Left renal cortex interstitium (tissue), 4 donors: ENCODE results near the gene PRDX1. TPM values are rescaled to one million over a fixed set of nuclear protein-coding genes. Genes with fewer than 3 reads are reported as not detected.
"Not testable (repeated sequence)": the region's sequence is repeated elsewhere in the genome, so short reads cannot be mapped to it uniquely, and the experiment has no call there.

Experiments used
- DNase-seq, 4 donors: peaks; one replicate each; pipeline ENCODE4 v3.0.0-alpha.2; 2013; ENCODE audit warnings: low read depth in 4 of 4, low spot score in 2 of 4, missing footprints in 1 of 4
- polyA plus RNA-seq, 4 donors: library from polyadenylated mRNA; unstranded; fragments of 120-200 nt; gene quantifications; one replicate each; pipeline ENCODE4 v1.2.1, GENCODE V29; 2013; ENCODE audit not compliant: insufficient read length in 4 of 4

The PRDX1 gene
- polyA plus RNA-seq, 4 donors, result 284 to 370 (median 317) TPM

- DNase-seq, result no peak
Measured at GRCh38 chr1:45507195-45507594, 14.5 kb downstream of the PRDX1 start.

DNA sequence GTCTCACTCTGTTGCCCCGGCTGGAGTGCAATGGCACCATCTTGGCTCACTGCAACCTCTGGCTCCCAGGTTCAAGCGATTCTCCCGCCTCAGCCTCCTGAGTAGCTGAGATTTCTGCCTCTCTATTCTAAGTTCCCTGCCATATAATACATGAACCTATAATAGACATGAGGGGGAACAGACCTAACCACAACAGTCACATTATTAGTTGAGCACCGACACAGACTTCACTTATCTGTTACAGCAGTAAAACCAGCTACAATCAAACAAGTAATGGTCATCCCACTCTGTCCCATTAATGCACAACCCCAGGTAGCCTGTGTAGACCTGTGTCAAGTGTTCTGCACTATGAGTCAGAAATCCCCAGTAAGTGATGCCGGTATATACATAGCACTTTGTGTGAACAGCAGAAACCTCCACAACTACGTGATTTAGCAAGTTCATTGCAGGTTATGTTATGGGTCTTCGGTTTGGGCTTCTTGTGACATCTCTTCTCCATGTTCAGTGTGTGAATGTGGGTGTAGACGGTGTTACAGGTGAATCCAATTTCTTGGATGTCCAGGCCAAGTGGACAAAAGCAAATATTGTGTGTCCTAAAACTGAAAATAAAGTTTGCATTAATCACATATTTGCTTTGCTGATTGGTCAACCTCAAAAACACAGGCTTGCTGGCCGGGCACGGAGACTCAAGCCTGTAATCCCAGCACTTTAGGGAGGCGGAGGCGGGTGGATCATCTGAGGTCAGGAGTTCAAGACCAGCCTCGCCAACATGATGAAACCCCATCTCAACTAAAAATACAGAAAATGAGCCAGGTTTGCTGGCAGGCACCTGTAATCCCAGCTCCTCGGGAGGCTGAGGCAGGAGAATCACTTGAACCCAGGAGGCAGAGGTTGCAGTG is 18.0 kb downstream of the PRDX1 start:
- DNase-seq, result no peak

DNA sequence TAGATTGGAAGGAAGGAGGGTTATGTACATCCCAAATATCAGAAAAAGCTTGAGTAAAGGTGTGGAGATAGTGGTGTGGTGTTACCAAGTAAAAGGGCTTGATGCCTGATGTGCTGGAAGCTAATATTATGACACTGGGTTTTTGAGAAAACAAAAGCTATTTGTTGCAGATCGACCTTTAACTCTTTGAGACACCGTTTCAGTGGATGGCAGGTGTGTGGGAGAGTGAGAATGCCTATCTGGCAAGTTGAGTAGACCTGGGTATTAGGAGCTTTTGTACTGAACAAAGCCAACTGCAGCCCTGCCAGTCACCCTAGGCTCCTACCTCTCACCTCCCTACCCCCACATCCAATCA is 20.2 kb downstream of the PRDX1 start:
- DNase-seq, result no peak

GRCh38 chr1:45499415-45499769 is 22.3 kb downstream of the PRDX1 start:
- no peak for DNase-seq

GRCh38 chr1:45498279-45498678 is 23.4 kb downstream of the PRDX1 start:
- no peak for DNase-seq

DNA sequence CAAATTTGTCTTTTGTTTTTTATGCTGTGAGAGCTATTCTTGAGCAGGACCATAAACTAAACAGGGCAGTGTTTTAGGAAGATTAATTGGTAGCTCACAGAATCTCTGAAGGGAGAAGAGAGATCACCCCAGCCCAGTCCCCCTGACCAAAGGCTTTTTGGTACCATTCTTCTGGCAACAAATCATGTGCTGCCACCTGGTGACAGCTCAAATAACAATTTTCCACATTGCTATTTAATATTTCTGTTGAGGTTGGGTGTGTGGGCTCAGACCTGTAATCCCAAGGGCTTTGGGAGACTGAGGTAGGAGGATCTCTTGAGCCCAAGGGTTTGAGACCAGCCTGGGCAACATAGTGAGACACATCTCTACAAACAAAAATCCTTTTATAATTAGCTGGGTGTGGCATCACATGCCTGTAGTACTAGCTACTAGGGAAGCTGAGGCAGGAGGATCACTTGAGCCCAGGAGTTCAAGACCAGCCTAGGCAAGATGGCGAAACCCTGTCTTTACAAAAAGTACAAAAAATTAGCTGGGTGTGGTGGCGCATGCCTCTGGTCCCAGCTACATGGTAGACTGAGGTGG is 28.5 kb downstream of the PRDX1 start:
- peak in 1 of 4 donors; percentile 29 for DNase-seq

DNA sequence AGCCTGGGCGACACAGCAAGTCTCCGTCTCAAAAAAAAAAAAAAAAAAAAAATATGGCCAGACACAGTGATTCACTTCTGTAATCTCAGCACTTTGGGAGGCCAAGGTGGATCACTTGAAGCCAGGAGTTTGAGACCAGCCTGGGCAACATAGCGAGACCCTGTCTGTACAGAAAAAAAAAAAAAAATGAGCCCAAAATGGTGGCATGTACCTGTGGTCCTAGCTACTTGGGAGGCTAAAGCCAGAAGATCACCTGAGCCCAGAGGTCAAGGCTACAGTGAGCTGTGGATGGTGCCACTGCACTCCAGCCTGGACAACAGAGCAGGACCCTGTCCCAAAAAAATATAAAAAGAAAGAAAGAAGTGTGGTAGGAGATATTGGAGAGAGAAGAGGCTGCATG is 29.0 kb downstream of the PRDX1 start:
- DNase-seq, result no peak

DNA sequence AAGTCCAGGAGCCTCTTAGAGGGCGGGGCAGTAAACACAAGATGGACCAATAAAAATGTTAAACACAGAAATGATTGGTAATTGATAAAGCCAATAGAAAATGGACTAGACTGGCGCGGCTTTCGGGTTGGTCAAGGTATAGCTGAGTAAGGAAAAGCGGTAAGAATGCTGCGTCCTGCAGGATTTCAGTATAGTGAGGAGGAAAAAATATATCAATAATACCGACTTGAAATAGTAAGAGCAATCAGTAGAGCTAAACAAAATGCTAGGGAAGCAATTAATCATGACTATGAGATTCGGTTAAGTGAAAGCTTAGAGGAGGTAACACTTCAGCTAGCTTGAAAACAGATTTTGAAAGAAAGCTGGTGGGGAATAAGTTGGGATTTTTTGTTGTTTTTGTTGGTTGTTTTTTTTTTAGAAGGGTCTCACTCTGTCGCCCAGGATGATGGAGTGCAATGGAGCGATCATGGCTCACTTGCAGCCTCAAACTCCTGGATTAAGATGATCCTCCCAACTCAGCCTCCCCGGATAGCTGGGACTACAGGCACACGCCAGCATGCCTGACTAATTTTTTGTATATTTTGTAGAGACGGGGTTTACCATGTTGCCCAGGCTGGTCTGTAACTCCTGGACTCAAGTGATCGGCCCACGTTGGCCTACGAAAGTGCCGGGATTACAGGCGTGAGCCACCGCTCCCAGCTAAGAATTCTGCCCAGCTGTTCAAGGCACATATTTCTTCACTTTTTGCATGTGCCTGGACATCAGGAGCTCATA is 30.0 kb downstream of the PRDX1 start:
- DNase-seq, result no peak

- DNase-seq, result peak; percentile 97 to 99 (median 98)
Measured at GRCh38 chr1:45490626-45491486, 30.8 kb downstream of the PRDX1 start, which contains the start of gene TESK2. Gene TESK2, minus strand, starts transcription at chr1:45491163. Its CDS starts 33,378 bp downstream, at chr1:45457785.

GRCh38 chr1:45490121-45490625 is 31.5 kb downstream of the PRDX1 start:
- peak in 1 of 4 donors; percentile 35 for DNase-seq

GRCh38 chr1:45489379-45489778 is 32.3 kb downstream of the PRDX1 start:
- not testable (repeated sequence) for DNase-seq

DNA sequence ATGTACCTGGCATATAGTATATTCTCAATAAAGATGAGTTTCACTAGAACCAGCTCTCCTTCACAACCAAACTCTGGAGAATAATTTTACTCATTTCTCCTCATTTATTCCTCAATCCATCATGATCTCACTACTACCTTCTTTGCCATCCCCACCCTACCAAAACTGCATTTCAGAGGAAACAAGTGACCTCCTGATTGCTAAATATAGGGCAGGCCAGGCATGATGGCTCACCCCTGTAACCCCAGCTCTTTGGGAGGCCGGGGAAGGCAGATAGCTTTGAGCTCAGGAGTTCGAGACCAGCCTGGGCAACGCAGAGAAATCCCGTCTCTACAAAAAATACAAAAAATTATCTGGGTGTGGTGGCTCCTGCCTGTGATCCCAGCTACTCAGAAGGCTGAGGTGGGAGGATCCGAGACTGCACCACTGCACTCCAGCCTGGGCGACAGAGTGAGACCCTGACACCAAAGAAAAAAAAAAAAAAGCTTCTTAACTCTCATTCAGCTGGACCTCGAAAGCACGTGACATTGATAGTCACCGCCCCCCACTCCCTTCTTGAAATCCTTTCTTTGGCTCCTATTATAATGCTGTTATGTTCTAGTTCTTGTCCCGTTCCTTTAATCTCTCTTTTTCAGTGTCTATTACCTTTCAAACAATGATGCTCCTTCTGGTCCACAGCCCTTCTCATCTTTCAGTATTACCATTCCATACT is 32.9 kb downstream of the PRDX1 start:
- no peak for DNase-seq

DNA sequence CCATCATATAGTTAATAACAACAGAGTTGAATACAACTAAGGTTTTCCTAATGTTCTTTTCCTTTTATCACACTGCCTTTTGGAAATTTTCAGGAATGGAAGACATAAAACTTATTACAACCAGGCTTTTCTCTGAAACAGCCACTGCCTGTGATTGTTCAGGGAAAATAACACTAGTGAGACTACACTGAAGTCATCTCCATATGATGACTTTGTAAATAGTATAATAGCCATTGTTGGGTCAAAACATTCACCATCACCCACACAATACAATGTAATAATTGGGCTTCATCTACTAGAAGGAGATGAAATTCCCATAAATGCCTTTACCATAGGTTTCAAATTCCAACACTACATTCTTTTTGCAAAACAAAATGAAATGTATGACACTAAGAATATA is 35.7 kb downstream of the PRDX1 start:
- DNase-seq, result no peak

GRCh38 chr1:45479039-45479748 is 42.5 kb downstream of the PRDX1 start:
- DNase-seq, result no peak

- DNase-seq, result no peak
Measured at GRCh38 chr1:45478121-45478814, 43.4 kb downstream of the PRDX1 start.

DNA sequence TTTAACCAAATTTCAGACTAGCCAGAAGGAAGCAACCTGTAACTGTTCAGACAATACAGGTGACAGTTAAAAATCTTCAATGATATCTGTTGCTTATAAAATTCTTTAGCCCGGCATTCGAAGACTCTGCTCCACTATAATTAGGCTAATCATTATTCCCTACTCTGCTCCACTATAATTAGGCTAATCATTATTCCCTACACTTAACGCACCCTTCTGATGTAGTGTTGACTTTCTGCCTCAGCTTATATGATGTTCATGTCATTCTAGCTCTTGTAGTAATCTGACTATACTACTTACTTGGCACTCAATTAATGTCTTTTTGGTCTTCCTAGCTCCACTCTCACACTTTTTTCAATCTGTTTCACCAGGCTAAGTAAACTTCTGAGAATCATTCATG is 44.0 kb downstream of the PRDX1 start:
- DNase-seq, result no peak

DNA sequence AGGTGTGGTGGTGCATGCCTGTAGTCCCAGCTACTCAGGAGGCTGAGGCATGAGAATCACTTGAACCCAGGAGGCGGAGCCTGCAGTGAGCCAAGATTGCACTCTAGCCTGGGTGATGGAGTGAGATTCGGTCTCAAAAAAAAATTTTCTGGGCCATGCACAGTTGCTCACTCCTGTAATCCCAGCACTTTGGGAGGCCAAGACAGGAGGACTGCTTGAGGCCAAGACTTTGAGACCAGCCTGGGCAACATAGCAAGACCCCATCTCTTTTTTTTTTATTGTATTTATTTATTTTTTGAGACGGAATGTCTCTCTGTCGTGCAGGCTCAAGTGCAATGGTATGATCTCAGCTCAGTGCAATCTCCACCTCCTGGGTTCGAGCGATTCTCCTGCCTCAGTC is 47.5 kb downstream of the PRDX1 start:
- DNase-seq, result not testable (repeated sequence)

DNA sequence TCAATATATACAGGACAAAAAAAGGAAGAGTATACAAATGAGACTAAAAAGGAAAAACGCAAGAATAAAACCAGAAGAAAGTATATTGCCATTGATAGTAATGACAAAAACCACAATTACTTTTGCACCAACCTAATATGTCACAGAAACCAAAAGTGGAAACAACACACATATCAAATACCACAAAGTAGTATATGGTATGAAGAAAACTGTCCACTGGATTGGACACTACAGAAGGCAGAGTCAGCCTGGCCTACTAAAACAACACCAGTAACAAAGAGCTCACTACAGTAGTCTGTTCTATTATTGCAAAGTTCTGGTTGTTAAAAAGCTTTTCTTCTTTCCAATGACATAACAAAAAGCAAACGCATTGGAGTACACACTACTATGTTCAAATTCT is 48.4 kb downstream of the PRDX1 start:
- DNase-seq, result no peak
